Karpas-422 (cell line): Measurements from ENCODE around the gene S100A7A. TPM values are rescaled to one million over a fixed set of nuclear protein-coding genes. Genes with fewer than 3 reads are reported as not detected.

Experiments used
- DNase-seq: peaks from one replicate; pipeline ENCODE4 v3.0.0-alpha.2; 2015
- H2AFZ ChIP-seq: fragments of 200-600 bp; sonication (generic); 2 replicates; pipeline ENCODE4 v1.6.1; 2014; ENCODE audit warnings: antibody characterized with exemption, low read length, mixed read lengths
- H3K27ac ChIP-seq: fragments of 200-600 bp; sonication (generic); 2 replicates; pipeline ENCODE4 v1.5.1; 2014; ENCODE audit warnings: mild to moderate bottlenecking, low read length, moderate library complexity
- H3K27me3 ChIP-seq: fragments of 200-600 bp; sonication (generic); 2 replicates; pipeline ENCODE4 v1.6.1; 2014; ENCODE audit warnings: low read length, mixed read lengths
- H3K36me3 ChIP-seq: fragments of 200-600 bp; sonication (generic); 2 replicates; pipeline ENCODE4 v1.6.1; 2014; ENCODE audit warnings: low read length, mixed read lengths; ENCODE audit not compliant: insufficient read depth
- H3K4me1 ChIP-seq: fragments of 200-600 bp; sonication (generic); 2 replicates; pipeline ENCODE4 v1.6.1; 2014; ENCODE audit warnings: mild to moderate bottlenecking, low read length, mixed read lengths
- H3K4me2 ChIP-seq: fragments of 200-600 bp; sonication (generic); 2 replicates; pipeline ENCODE4 v1.6.1; 2014; ENCODE audit warnings: low read length, low read depth, mild to moderate bottlenecking; ENCODE audit not compliant: poor library complexity, severe bottlenecking
- H3K4me3 ChIP-seq: fragments of 200-600 bp; sonication (generic); 2 replicates; pipeline ENCODE4 v1.5.1; 2014; ENCODE audit warnings: mild to moderate bottlenecking, antibody characterized with exemption, low read length, mixed read lengths
- H3K79me2 ChIP-seq: fragments of 200-600 bp; sonication (generic); 2 replicates; pipeline ENCODE4 v1.6.1; 2014; ENCODE audit warnings: mild to moderate bottlenecking, low read length, mixed read lengths
- H3K9ac ChIP-seq: fragments of 200-600 bp; sonication (generic); 2 replicates; pipeline ENCODE4 v1.6.0; 2014; ENCODE audit warnings: low read length
- H3K9me2 ChIP-seq: fragments of 200-600 bp; sonication (generic), shearing (Covaris generic); replicated peaks from 2 replicates; pipeline ENCODE4 v1.6.0; 2014; ENCODE audit warnings: mild to moderate bottlenecking, low read length, moderate library complexity; ENCODE audit not compliant: insufficient read depth
- H3K9me3 ChIP-seq: fragments of 300-700, 200-600 bp; sonication (generic); 2 replicates; pipeline ENCODE4 v1.6.1; 2014; ENCODE audit warnings: low read length, mixed read lengths
- H4K20me1 ChIP-seq: fragments of 200-600 bp; sonication (generic); 2 replicates; pipeline ENCODE4 v1.6.1; 2014; ENCODE audit warnings: mild to moderate bottlenecking, antibody characterized with exemption, low read length, low read depth; ENCODE audit not compliant: insufficient read depth
- total RNA-seq: library from RNA; depleted of rRNA; stranded (reverse); fragments of >200 nt; shearing (Covaris generic); gene quantifications from 2 replicates; pipeline ENCODE4 v1.2.3, GENCODE V29; 2014; ENCODE audit warnings: low replicate concordance; rRNA removed

The S100A7A gene
- not detected in 2 replicates for total RNA-seq

DNA sequence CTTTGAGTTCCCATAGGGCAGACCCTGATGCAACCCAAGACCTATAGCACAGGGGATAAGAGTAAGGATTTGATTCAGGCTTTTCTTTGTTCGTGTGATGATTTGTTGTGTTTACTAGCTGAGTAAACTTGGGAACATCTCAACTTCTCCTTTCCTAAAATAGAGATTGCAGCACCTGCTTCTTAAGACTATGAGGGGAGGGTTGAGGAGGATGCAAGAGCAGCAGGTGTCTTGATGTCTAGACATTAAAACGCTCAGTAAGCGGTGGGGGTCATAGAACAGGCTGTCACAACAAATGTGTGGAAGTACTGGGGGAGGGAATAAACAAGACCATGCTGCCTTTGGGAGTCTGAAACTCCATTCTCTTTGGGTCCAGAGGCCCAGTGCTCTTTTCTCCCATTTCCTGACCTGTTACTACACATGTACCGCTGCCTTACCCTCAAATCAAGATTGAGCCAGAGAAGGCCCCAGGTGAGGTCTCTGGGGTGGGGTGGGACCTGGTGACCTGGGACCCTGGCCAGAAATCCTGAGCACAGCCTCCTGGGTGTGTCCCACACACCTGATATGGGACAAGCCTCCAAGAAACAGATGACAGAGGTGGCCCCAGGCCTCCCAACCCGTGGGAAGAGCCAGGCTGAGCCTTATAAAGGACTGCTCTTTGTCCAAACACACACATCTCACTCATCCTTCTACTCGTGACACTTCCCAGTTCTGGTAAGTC lies at the start of gene S100A7A:
S100A7A (plus strand) TSS at position 671 of the 721 bp plus-strand sequence. CDS start 1,563 bp downstream, outside the sequence.
- no peak within 1 kb of the TSS for H3K9ac ChIP-seq
- no peak within 1 kb of the TSS for H3K27ac ChIP-seq
- no peak for DNase-seq
- H3K9me3 ChIP-seq = no peaks in the 10 kb centered on the region
- no peaks in the 10 kb centered on the region for H3K27me3 ChIP-seq
- H3K4me3 ChIP-seq = no peak within 1 kb of the TSS
- no peak within 1 kb of the TSS for H2AFZ ChIP-seq
- no peaks in the 10 kb centered on the region for H3K9me2 ChIP-seq
- no peak within 1 kb of the TSS for H3K4me2 ChIP-seq
- no peaks in the 10 kb centered on the region for H3K36me3 ChIP-seq
- no peaks in the 10 kb centered on the region for H4K20me1 ChIP-seq
- H3K4me1 ChIP-seq = no peaks in the 10 kb centered on the region
- no peaks in the 10 kb centered on the region for H3K79me2 ChIP-seq

DNA sequence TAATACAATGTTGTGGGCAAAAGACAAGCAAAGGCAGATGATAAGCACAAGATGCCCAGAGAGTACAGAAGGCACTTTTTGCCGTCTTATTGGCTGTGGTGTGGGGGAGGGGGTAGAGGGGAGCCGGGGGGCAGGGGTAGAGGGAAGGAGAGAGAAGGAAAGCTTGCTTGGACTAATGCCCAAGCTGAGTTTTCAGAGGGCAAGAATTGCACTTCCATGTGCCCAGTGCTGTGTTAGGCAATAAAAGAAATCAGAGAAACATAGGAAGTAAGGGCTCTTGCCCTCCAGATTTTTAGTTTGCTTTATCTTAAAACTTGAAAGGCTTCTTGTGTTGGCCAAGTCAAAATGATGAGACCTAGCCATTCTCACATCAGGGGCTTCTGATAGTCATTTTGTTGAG lies 49.2 kb upstream of the S100A7A start:
- Histone ChIP-seq H4K20me1 (no peaks in the 10 kb centered on the region), H3K4me3 (no peak overlapping the region), H3K9me3 (no peaks in the 10 kb centered on the region), H3K4me2 (no peak overlapping the region), H2AFZ (no peak overlapping the region), H3K9me2 (no peaks in the 10 kb centered on the region), H3K4me1 (no peaks in the 10 kb centered on the region), H3K36me3 (no peaks in the 10 kb centered on the region), H3K79me2 (no peaks in the 10 kb centered on the region), H3K27me3 (no peaks in the 10 kb centered on the region), H3K27ac (no peak overlapping the region), H3K9ac (no peak overlapping the region)
- DNase-seq = no peak

DNA sequence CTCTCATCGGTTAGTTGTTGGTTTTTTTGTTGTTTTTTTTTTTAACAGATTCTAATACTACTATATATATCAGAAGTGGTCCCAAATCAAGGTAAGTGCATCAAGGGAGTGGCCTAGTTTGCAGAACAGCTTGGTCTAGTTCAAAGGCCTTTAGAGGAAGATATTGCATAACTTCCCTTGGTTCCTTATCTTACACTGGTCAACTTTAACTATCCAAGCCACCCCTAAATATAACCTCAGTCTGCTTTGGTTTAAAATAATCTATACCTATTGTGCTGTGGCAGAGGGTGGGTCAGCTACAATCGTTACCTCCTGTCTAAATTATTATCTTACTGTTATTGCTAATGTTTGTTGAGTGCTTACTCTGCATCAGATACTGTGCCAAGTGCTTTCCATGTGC lies 47.8 kb upstream of the S100A7A start:
- Histone ChIP-seq H3K4me1 (no peaks in the 10 kb centered on the region), H3K27ac (no peak overlapping the region), H3K9me3 (no peaks in the 10 kb centered on the region), H3K9me2 (no peaks in the 10 kb centered on the region), H3K4me2 (no peak overlapping the region), H2AFZ (no peak overlapping the region), H3K9ac (no peak overlapping the region), H3K79me2 (no peaks in the 10 kb centered on the region), H4K20me1 (no peaks in the 10 kb centered on the region), H3K4me3 (no peak overlapping the region), H3K27me3 (no peaks in the 10 kb centered on the region), H3K36me3 (no peaks in the 10 kb centered on the region)
- no peak for DNase-seq

DNA sequence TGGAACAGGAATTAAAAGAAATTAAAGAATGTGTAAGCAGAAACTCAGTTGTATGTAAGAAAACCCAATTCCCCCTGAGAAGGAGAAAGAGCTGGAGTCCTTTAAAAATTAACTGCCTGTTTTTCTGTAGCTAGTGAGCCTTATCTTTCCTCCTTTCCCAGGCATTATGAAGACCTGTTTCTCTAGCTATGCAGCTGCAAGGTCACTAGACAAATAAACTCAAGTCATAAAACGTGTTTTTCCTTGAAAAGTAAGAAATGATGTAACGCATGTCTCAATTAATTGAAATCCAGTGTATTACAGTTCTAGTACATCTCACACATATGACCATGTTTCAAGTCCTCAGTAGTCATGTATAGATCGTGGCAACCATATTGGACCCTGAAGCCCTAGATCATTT lies 46.2 kb upstream of the S100A7A start:
- Histone ChIP-seq H3K27ac (no peak overlapping the region), H3K9ac (no peak overlapping the region), H2AFZ (no peak overlapping the region), H3K27me3 (no peaks in the 10 kb centered on the region), H4K20me1 (no peaks in the 10 kb centered on the region), H3K4me1 (no peaks in the 10 kb centered on the region), H3K36me3 (no peaks in the 10 kb centered on the region), H3K79me2 (no peaks in the 10 kb centered on the region), H3K4me3 (no peak overlapping the region), H3K9me2 (no peaks in the 10 kb centered on the region), H3K9me3 (no peaks in the 10 kb centered on the region), H3K4me2 (no peak overlapping the region)
- no peak for DNase-seq

DNA sequence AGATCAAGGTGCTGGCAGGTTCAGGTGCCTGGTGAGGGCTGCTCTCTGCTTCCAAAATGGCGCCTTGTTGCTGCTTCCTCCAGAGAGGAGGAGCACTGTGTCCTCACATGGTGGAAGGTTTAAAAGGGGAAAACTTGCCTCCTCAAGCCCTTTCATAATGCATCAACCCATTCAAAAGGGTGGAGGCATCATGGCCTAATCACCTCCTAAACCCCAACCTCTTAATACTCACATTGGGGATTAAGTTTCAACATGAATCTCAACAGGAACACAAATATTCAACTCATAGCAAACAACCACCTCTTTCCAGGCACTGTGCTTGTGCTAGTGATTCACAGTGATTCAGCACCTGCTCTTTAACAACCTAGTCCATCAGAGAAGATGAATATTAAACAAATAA lies 45.1 kb upstream of the S100A7A start:
- no peak overlapping the region for H3K4me2 ChIP-seq
- H3K27ac ChIP-seq = no peak overlapping the region
- H3K9me2 ChIP-seq = no peaks in the 10 kb centered on the region
- no peak for DNase-seq
- no peaks in the 10 kb centered on the region for H3K9me3 ChIP-seq
- no peak overlapping the region for H3K9ac ChIP-seq
- no peaks in the 10 kb centered on the region for H3K79me2 ChIP-seq
- H4K20me1 ChIP-seq = no peaks in the 10 kb centered on the region
- H3K4me1 ChIP-seq = no peaks in the 10 kb centered on the region
- no peaks in the 10 kb centered on the region for H3K27me3 ChIP-seq
- no peak overlapping the region for H3K4me3 ChIP-seq
- no peak overlapping the region for H2AFZ ChIP-seq
- no peaks in the 10 kb centered on the region for H3K36me3 ChIP-seq

DNA sequence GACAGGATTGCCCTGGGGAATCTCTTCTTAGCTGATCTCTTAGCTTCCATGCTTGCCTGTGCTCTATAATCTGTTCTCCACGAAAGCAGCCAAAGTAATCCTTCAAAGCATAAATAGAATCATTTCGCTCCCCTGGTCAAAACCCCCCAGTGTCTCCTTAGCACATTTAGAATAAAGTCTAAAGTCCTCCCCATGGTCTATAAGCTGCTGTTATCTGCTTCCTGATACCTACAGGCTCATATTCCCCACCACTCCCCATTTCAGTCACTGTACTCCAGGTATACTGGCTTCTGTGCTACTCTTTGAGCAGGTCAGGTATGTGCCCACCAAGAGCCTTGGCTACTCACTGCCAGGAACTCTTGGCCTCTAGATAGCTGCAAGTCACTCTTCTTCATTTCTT lies 43.7 kb upstream of the S100A7A start:
- no peak overlapping the region for H2AFZ ChIP-seq
- H3K9me2 ChIP-seq = no peaks in the 10 kb centered on the region
- H3K79me2 ChIP-seq = no peaks in the 10 kb centered on the region
- H4K20me1 ChIP-seq = no peaks in the 10 kb centered on the region
- H3K27me3 ChIP-seq = no peaks in the 10 kb centered on the region
- no peaks in the 10 kb centered on the region for H3K36me3 ChIP-seq
- H3K9ac ChIP-seq = no peak overlapping the region
- no peak for DNase-seq
- no peak overlapping the region for H3K27ac ChIP-seq
- H3K4me3 ChIP-seq = no peak overlapping the region
- H3K4me1 ChIP-seq = no peaks in the 10 kb centered on the region
- H3K4me2 ChIP-seq = no peak overlapping the region
- H3K9me3 ChIP-seq = no peaks in the 10 kb centered on the region

DNA sequence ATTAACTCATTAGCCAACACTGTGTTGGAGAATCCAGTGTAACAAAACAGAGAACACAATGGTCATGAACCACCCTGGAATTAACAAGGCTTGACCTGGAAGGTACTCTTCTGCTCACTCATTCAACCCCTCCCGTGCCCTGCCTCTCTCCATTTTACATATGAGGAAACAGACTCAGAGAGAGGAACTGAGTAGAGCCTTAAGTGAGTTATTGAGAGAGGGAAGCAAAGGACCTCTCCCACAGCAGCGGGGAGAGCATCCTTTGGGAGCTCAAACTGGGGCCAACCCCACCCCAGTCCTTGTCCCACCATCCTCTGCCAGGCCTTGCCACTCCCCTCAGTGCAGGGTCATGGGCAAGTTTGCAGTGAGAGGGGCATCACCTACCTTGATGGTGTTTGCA lies 42.2 kb upstream of the S100A7A start:
- no peaks in the 10 kb centered on the region for H3K36me3 ChIP-seq
- H3K9me3 ChIP-seq = no peaks in the 10 kb centered on the region
- no peaks in the 10 kb centered on the region for H4K20me1 ChIP-seq
- H3K9ac ChIP-seq = no peak overlapping the region
- no peak overlapping the region for H3K27ac ChIP-seq
- H3K4me1 ChIP-seq = no peaks in the 10 kb centered on the region
- no peaks in the 10 kb centered on the region for H3K9me2 ChIP-seq
- no peaks in the 10 kb centered on the region for H3K79me2 ChIP-seq
- H3K4me3 ChIP-seq = no peak overlapping the region
- no peak for DNase-seq
- no peak overlapping the region for H2AFZ ChIP-seq
- H3K4me2 ChIP-seq = no peak overlapping the region
- H3K27me3 ChIP-seq = no peaks in the 10 kb centered on the region

DNA sequence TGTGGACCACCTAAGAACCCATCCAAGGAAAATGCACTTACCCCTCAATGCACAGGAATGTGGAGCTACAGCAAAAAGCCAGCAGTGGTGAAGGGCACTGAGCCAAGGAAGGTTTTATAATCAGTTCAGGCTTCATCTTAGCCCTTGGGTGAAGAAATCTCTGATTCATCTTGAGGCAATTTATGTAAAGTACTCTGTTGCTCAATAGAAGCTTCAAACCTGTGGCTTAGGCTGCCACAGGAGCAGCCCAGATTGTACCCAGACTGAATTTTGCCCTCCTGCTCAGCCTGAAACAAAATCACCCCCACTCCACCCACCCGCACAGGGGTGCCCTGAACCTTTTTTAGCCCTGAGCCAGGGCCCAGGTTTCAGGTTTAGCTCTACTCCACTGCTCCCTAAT lies 40.8 kb upstream of the S100A7A start, which contains the start of gene S100A12:
S100A12 (minus strand) TSS at position 111 of the 400 bp plus-strand sequence. CDS start 1,029 bp downstream, outside the sequence.
- no peaks in the 10 kb centered on the region for H4K20me1 ChIP-seq
- no peak within 1 kb of the TSS for H3K4me3 ChIP-seq
- H2AFZ ChIP-seq = no peak within 1 kb of the TSS
- H3K9me3 ChIP-seq = no peaks in the 10 kb centered on the region
- no peak within 1 kb of the TSS for H3K9ac ChIP-seq
- H3K36me3 ChIP-seq = no peaks in the 10 kb centered on the region
- no peaks in the 10 kb centered on the region for H3K9me2 ChIP-seq
- no peak for DNase-seq
- no peak within 1 kb of the TSS for H3K4me2 ChIP-seq
- H3K27me3 ChIP-seq = no peaks in the 10 kb centered on the region
- no peaks in the 10 kb centered on the region for H3K4me1 ChIP-seq
- no peak within 1 kb of the TSS for H3K27ac ChIP-seq
- H3K79me2 ChIP-seq = no peaks in the 10 kb centered on the region
